ENCODE data around the gene GNGT1. TPM values are rescaled to one million over a fixed set of nuclear protein-coding genes. Genes with fewer than 3 reads are reported as not detected.

Gene GNGT1
- total RNA-seq, 1 donor: not detected

DNA sequence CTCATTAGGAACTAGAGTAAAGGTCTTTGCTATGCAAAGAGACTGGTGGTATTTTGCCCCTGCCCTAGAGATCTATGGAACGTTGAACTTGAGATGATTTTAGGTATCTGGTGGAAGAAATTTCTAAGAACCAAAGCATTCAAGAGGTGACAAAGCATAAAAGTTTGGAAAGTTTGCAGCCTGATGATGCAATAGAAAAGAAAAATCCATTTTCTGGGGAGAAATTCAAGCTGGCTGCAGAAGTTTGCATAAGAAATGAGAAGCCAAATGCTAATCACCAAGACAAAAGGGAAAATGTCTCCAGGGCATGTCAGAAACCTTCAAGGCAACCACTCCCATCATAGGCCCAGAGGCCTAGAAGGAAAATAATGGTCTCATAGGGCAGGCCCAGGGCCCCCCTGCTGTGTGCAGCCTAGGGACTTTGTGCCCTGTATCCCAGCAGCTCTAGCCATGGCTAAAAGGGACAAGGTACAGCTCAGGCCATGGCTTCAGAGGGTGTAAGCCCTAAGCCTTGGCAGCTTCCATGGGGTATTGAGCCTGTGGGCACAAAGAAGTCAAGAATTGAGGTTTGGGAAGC lies 32.3 kb upstream of the GNGT1 start:
- H3K4me3 ChIP-seq (ENCODE audit: low read depth, low read length): no peak overlapping the region
- DNase-seq (ENCODE audit: low read depth): no peak
- TF ChIP-seq, protein P1, sequence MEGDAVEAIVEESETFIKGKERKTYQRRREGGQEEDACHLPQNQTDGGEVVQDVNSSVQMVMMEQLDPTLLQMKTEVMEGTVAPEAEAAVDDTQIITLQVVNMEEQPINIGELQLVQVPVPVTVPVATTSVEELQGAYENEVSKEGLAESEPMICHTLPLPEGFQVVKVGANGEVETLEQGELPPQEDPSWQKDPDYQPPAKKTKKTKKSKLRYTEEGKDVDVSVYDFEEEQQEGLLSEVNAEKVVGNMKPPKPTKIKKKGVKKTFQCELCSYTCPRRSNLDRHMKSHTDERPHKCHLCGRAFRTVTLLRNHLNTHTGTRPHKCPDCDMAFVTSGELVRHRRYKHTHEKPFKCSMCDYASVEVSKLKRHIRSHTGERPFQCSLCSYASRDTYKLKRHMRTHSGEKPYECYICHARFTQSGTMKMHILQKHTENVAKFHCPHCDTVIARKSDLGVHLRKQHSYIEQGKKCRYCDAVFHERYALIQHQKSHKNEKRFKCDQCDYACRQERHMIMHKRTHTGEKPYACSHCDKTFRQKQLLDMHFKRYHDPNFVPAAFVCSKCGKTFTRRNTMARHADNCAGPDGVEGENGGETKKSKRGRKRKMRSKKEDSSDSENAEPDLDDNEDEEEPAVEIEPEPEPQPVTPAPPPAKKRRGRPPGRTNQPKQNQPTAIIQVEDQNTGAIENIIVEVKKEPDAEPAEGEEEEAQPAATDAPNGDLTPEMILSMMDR (IDR thresholded peaks at IDR 0.05; ENCODE audit: insufficient read depth, low read depth, low read length): no peak

GRCh38 chr7:93877742-93878141 lies 28.6 kb upstream of the GNGT1 start:
- H3K4me3 ChIP-seq (ENCODE audit: low read depth, low read length): no peak overlapping the region
- TF ChIP-seq, protein P1 (IDR thresholded peaks at IDR 0.05; ENCODE audit: insufficient read depth, low read depth, low read length): no peak
- peak; percentile 47 for DNase-seq (ENCODE audit: low read depth)

GRCh38 chr7:93879356-93879755 lies 27.0 kb upstream of the GNGT1 start:
- H3K4me3 ChIP-seq (ENCODE audit: low read depth, low read length): no peak overlapping the region
- DNase-seq (ENCODE audit: low read depth): no peak
- TF ChIP-seq, protein P1 (IDR thresholded peaks at IDR 0.05; ENCODE audit: insufficient read depth, low read depth, low read length): no peak

- TF ChIP-seq, protein P1 (IDR thresholded peaks at IDR 0.05; ENCODE audit: insufficient read depth, low read depth, low read length): no peak
- DNase-seq (ENCODE audit: low read depth): no peak
- H3K4me3 ChIP-seq (ENCODE audit: low read depth, low read length): no peak overlapping the region
Measured at GRCh38 chr7:93882468-93882867, 23.9 kb upstream of the GNGT1 start.

GRCh38 chr7:93883078-93883916 lies 23.1 kb upstream of the GNGT1 start:
- TF ChIP-seq, protein P1 (IDR thresholded peaks at IDR 0.05; ENCODE audit: insufficient read depth, low read depth, low read length): no peak
- no peak overlapping the region for H3K4me3 ChIP-seq (ENCODE audit: low read depth, low read length)
- peak; percentile 35 for DNase-seq (ENCODE audit: low read depth)

GRCh38 chr7:93883917-93884345 lies 22.4 kb upstream of the GNGT1 start:
- no peak for DNase-seq (ENCODE audit: low read depth)
- TF ChIP-seq, protein P1 (IDR thresholded peaks at IDR 0.05; ENCODE audit: insufficient read depth, low read depth, low read length): no peak
- H3K4me3 ChIP-seq (ENCODE audit: low read depth, low read length): no peak overlapping the region
